CD4-positive, alpha-beta T cell treated with Interleukin-17A for 1 hour (primary cell): Measurements from ENCODE around the gene PRPH.
"Not testable (repeated sequence)": the region's sequence is repeated elsewhere in the genome, so short reads cannot be mapped to it uniquely, and the experiment has no call there.

Experiments
- DNase-seq: peaks from one replicate; pipeline ENCODE4 v3.0.0-alpha.2; 2020

Gene PRPH

DNA sequence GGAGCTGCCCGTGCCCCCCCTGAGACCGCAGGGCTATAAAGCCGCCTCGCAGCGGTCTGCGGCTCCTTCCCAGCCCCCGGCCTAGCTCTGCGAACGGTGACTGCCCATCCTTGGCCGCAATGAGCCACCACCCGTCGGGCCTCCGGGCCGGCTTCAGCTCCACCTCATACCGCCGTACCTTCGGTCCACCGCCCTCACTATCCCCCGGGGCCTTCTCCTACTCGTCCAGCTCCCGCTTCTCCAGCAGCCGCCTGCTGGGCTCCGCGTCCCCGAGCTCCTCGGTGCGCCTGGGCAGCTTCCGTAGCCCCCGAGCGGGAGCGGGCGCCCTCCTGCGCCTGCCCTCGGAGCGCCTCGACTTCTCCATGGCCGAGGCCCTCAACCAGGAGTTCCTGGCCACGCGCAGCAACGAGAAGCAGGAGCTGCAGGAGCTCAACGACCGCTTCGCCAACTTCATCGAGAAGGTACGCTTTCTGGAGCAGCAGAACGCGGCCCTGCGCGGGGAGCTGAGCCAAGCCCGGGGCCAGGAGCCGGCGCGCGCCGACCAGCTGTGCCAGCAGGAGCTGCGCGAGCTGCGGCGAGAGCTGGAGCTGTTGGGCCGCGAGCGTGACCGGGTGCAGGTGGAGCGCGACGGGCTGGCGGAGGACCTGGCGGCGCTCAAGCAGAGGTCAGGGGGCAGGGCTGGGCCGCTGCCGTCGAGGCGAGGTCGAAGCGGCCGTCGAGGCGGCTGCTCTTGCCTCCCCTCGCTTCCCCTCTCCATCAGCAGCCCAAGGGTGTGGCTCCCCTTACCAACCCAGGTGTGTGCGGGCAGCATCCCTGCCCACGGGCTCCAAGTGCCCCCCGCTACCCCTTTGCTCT lies at the start of gene PRPH:
TSS of gene PRPH (plus strand) at position 66 of the 855 bp plus-strand sequence. CDS start at position 120, 54 bp downstream.
- DNase-seq, result no peak

DNA sequence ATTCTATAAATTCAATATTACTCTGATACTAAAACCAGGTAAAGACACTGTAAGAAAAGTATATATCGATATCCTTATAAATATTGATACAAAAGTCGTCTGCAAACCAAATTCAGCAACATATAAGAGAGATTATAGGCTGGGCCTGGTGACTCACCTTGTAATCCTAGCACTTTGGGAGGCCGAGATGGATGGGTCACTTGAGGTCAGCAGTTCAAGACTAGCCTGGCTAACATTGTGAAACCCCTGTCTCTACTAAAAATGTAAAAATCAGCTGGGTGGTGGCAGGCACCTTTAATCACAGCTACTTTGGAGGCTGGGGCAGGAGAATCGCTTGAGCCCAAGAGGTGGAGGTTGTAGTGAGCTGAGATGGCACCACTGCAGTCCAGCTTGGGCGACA lies 43.6 kb upstream of the PRPH start:
- DNase-seq, result no peak

DNA sequence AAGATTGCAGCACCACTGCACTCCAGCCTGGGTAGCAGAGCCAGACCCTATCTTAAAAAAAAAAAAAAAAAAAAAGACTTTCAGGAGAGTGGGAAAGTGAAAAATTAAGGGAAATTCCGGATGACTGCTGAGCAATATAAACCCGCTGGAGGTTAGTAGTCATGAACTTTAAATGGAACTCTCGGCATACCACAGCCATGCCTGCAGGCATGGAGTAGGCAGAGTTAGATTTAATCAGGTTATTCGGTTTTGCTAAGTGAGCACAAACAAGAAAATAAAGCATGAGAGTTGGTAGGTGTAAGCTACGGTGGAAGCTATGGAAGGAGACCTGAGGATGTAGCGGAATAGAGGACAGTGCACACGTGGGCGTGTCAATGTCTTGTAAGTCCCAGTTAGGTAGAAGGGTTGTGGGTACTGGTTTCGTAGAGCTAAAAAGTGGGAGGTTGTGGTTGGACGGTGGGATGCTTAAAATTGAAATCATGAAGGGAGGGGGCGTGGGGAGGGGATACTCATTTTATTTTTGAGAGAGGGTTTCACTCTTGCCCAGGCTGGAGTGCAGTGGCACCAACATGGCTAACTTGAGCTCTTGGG lies 41.8 kb upstream of the PRPH start:
- DNase-seq, result no peak

DNA sequence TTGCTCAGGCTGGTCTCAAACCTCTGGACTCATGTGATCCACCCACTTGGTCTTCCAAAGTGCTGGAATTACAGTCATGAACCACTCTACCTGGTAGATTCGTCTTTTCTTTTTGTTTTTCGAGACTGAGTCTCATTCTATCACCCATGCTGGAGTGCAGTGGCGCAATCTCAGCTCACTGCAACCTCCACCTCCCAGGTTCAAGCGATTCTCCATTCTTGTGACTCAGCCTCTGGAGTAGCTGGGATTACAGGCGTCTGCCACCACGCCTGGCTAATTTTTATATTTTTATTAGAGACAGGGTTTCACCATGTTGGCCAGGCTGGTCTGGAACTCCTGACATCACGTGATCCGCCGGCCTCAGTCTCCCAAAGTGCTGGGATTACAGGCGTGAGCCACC lies 39.5 kb upstream of the PRPH start:
- not testable (repeated sequence) for DNase-seq

DNA sequence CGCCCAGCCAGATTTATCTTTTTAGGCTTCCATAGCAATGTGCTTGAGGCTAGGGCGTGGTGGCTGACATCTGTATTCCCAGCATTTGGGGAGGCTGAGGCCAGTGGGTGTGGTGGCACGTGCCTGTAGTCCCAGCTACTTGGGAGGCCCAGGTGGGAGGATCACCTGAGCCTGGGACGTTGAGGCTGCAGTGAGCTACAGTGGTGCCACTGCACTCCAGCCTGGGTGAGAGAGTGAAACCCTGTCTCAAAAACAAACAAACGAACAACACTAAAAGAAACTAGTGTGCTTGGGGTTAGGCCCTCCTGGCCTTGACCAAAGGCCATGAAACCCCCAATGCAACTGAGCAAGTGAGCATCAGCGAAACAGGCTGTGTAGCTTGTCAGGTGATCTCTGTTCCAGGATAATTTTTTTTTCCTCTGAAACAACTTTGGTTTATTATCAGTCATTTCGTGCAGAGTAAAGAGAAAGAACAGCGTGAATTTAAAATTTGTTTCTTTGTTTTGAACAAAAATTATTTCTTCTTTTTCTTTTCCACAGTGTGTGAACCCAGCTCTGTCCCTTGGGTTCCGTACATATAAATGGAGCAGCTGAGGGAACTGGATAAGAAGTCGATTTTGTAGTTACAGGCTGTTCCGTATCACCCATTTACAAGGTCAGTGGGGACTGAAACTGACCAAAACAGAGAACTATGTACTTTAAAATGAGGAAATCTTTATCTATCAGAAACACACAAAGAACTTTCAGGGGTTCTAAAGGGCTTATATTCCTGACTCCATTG lies 38.9 kb upstream of the PRPH start:
- no peak for DNase-seq

DNA sequence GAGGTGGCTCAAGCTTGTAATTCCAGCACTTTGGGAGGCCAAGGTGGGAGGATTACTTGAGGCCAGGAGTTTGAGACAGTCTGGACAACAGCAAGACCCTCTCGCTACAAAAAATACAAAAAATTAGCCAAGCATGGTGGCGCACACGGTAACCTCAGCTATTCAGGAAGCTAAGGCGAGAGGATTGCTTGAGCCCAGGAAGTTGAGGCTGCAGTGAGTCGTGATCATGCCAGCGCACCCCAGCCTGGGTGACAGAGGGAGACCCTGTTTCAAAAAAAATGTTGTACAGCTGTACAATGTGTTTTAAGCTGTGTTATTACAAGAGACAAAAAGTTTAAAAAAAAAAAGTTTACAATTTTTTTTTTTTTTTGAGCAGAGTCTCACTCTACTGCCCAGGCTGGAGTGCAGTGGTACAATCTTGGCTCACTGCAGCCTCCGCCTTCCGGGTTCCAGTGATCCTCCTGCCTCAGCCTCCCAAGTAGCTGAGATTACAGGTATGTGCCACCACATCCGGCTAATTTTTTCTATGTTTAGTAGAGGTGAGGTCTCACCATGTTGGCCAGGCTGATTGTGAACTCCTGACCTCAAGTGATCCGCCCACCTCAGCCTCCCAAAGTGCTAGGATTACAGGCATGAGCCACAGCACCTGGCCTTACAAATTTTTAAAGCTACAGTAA lies 37.3 kb upstream of the PRPH start:
- DNase-seq, result not testable (repeated sequence)

DNA sequence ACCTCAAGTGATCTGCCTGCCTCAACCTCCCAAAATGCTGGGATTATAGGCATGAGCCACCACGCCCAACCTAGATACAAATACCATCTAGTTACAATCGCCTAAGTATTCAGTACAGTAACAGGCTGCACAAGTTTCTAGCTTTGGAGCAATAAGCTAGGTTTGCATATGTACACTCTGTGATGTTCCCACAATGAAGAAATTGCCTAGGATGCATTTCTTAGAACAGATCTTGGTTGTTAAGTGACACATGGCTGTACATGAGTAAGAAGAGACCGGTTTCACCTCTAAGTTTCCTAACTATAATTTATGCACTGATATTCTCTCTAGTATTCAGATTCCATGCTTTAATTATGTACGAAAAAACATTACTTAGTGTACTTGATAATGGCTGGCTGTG lies 35.5 kb upstream of the PRPH start:
- no peak for DNase-seq

DNA sequence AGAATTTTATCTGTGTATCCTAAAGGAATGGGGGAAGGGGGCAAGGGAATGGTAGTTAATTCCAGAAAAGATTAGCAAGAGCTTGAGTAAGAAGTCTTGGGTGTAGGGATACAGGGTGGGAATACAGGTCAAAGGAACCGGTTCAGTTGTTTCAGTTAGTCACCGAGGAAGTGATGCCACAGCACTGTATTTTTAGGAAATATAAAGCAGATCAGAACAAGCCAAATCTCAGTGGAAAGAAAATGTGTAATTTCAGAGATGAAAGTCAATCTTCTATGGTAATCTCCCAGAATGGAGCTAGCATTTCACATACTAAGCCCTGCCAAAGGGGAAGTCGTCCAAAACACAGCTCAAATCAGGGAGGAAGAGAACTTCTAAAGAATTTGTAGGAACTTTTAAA lies 34.8 kb upstream of the PRPH start:
- DNase-seq, result no peak

DNA sequence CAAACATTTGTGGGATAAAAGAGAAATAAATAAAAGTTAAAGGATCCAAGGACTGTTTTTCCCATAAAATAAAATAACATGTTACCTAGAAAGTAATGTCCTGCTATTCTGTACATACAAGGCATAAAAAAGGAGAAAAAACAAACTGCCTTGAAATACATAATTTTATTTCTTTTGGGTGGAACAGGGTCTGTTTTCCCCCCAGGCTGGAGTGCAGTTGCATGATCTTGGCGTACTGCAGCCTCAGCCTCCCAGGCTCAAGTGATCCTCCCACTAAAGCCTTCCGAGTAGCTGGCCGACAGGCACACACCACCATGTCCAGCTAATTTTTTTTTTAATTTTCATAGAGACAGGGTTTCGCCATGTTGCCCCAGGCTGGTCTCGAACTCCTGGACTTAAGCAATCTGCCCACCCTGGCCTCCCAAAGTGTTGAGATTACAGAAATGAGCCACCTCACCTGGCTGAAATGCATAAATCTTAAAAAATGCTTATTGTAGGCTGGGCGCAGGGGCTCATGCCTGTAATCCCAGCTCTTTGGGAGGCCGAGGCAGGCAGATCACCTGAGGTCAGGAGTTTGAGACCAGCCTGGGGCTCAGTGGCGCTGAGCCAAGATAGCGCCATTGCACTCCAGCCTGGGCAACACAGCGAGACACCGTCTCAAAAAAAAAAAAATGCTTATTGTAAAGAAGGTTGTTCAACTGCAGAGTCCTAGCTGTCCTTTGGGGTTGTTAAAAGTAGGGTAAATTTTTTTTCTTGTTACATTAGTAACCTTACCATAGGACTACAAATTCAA lies 34.2 kb upstream of the PRPH start:
- no peak for DNase-seq

DNA sequence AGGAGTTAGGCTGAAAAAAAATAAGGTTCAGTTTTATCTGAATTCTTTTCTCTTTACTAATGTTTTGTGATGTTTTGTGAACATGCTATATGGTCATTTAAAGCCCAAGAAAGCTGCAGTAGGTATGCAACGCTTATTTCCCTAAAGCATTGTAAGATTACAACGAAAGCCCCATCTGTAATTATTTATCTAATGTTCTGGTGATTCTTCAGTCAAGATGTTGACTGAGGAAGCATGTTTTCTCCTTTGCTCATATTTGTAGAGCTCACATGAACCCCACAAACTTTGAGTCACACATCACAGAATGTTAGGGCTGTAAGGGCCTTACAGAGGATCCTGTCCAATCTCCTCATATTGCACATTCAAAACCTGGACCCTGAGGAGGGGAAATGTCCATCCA lies 33.2 kb upstream of the PRPH start:
- no peak for DNase-seq

DNA sequence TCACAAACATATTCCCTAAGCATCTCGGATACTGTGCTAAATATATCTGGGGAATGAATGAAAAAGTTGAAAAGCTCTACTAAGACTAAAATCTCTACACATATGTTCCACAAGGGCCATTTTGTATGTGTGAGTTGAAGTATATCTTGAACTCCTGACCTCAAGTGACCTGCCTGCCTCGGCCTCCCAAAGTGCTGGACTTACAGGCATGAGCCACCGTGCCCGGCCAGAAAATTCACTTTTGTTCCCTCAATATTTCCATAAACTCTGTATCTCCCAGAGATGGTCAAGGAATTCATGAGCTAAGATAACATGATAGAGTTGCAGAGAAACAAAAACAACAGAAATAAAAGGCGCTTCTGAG lies 31.6 kb upstream of the PRPH start:
- no peak for DNase-seq

DNA sequence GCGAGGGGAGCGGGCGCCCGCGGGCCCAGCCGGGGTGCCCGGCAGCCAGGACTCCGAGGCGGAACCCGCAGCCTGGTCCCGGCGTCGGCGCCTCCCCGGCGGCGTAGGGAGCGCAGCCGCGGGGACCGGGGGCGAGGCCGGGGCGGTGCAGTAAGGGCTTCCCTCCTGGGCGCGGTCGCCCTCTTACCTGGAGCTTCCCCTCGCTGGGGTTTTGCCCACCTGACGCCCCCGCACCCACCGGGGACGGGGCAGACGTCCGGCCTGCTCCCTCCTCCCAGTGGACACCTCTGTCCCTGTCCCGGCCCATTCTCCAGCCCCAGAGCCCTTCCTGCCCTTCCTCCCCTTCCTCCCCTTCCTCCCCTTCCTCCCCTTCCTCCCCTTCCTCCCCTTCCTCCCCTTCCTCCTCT lies 30.5 kb upstream of the PRPH start:
- DNase-seq, result no peak

DNA sequence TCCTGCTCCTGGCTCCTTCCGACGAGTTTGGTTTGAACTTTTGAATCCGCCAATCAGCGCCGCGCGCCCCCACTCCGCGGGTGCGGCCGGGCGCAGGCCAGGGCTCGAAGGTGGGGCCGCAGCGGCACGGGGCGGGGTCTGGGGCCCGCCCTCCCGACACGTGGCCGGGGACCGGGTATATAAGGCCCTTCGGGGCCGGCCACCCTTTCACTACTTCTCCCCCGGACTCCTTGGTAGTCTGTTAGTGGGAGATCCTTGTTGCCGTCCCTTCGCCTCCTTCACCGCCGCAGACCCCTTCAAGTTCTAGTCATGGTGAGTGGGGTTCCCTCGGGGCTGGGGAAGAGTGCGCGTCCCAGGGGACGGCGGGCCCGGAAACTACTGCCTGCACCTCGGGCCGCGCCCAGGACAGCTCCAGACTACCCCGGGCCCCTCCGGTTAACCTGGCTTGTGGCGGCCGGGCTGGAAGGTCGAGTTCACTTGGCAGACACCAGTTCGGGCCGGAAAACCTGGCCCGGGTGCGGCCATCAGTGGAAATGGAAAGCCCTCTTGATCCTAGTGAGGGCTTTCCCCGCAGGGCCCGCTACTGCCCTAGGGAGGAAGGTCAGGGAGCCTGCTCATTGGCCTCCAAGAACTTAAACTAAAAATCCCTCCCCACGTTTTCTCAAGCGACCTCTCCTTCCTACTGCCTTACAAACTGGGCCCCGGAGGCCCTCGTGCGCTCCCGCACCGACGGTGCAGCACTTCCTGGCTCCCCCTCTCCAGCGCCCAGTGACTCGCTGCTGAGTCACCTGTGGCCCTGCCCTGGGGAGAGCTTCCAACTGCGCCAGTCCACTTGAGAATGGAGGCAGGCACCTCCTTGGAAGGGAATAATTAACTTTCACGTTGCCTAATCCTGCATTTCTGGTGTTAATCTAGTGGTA lies 29.8 kb upstream of the PRPH start, which contains the start of gene TUBA1C:
TSS of gene TUBA1C (plus strand) at position 210 of the 920 bp plus-strand sequence. CDS start at position 310, 100 bp downstream.
- DNase-seq, result peak; percentile 90

DNA sequence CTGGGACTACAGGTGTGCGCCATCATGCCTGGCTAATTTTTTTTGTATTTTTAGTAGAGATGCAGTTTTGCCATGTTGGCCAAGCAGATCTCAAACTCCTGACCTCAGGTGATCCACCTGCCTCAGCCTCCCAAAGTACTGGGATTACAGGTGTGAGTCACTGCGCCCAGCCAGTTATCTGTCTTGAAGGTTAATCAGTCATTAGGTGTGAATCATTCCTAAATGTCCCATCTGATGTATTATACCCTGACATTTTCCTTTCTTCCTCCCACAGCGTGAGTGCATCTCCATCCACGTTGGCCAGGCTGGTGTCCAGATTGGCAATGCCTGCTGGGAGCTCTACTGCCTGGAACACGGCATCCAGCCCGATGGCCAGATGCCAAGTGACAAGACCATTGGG lies 25.8 kb upstream of the PRPH start:
- not testable (repeated sequence) for DNase-seq

DNA sequence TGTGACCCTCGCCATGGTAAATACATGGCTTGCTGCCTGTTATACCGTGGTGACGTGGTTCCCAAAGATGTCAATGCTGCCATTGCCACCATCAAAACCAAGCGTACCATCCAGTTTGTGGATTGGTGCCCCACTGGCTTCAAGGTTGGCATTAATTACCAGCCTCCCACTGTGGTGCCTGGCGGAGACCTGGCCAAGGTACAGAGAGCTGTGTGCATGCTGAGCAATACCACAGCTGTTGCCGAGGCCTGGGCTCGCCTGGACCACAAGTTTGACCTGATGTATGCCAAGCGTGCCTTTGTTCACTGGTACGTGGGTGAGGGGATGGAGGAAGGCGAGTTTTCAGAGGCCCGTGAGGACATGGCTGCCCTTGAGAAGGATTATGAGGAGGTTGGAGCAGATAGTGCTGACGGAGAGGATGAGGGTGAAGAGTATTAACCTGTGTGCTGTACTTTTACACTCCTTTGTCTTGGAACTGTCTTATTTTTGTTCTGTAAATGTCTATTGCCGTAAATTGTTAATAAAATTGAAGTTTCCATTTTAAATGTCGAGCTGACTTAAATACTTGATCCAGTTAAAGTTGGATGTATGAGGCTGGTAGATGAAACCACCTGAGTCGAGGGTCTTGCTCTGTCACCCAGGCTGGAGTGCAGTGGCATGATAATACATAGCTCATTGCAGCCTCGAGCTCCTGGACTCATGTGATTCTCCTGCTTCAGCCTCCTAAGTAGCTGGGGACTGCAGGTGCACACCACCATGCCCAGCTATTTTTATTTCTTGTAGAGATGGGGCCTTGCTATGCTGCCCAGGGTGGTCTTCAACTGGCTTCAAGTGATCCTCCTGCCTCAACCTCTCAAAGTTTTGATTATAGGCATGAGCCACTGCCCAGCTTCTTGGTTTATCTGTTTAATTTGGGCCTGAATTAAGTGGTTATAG lies 21.9 kb upstream of the PRPH start:
- no peak for DNase-seq

DNA sequence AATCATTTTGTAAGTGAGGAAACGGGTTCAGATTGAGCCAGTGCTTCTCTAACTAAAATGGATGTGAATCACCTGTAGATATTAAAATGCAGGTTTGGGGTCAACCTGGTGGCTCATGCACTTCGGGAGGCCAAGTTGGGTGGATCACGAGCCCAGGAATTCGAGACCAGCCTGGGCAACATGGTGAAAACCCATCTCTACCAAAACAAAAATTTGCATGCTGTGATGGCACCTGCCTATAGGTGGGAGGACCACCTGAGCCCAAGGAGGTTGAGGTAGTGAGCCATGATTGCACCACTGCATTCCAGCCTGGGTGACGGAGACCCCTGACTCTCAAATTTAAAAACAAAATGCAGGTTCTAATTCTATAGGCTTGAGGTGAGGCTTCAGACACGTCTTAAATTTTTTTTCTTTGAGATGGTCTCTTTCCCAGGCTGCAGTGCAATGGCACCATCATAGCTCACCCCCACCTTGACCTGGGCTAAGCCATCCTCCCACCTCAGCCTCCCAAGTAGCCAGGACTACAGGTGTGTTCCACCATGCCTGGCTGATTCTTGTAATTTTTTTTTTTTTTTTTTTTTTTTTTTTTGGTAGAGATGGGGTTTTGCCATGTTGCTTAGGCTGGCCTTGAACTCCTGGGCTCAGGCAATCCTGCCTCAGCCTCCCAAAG lies 21.1 kb upstream of the PRPH start:
- DNase-seq, result no peak

DNA sequence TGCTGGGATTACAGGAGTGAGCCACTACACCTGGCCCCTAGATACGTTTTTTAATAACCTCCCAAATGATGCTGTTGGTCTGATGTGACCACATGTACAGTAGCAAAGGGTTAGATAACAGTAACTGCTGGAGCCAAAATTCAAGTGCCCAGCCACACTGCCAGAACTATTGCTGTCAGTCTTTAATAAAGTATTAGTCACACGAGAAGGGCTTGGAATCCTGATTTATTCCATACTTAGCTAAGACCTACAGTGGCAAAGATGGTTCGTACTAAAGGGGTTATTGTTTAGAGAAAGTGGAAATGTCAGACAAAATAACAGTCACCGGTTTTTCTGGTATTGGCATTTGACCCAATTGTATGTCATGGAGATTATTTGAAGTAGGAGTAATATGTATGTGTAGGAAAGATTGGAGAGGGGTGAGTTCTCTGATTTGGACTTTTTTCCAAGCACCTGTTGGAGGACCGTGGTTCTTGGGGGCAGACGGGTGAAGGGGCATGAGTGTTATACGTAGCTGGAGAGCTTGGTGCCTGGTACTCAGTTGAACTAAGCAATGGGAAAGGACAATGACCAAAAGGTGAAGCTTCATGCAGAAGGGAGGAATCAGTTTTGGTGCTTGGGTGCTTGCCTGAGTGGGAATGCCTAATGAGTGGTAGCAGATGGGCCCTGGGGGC lies 20.4 kb upstream of the PRPH start:
- no peak for DNase-seq
